ENCODE measurements around the gene FGFBP3. TPM values are rescaled to one million over a fixed set of nuclear protein-coding genes. Genes with fewer than 3 reads are reported as not detected.
A peak's percentile ranks its signal among the peaks of the same experiment; 100 is the strongest.

The FGFBP3 gene
- total and polyA plus RNA-seq, 2 of the 13 experiments (the other 11 are each of a cell fraction or from before 2014, with no cell fraction given), result 0.50 to 2.0 TPM

- TF ChIP-seq ZSCAN29 (CRISPR knock-in tag; conservative IDR thresholded peaks at IDR 0.05), result no peak
- TF ChIP-seq TFDP2 (CRISPR knock-in tag; IDR thresholded peaks at IDR 0.05), result no peak
- no peak for TF ChIP-seq POLR2G (IDR thresholded peaks at IDR 0.05; ENCODE audit: low read depth, low read length)
- TF ChIP-seq SETDB1 (CRISPR knock-in tag; IDR thresholded peaks at IDR 0.05; ENCODE audit: borderline replicate concordance), result no peak
- TF ChIP-seq HMG20B (CRISPR knock-in tag; conservative IDR thresholded peaks at IDR 0.05), result no peak; the same call in 1 of the 2 replicates
- TF ChIP-seq ZNF556 (CRISPR knock-in tag; IDR thresholded peaks at IDR 0.05; ENCODE audit: borderline replicate concordance), result no peak
- TF ChIP-seq ZBTB7A (CRISPR knock-in tag; IDR thresholded peaks at IDR 0.05), result no peak; the same call in 1 of the 2 replicates
- no peak for TF ChIP-seq FOXO1 (CRISPR knock-in tag; IDR thresholded peaks at IDR 0.05)
- no peak for TF ChIP-seq ATF7-NPFF (CRISPR knock-in tag; IDR thresholded peaks at IDR 0.05; ENCODE audit: low read depth)
- TF ChIP-seq, protein P1, sequence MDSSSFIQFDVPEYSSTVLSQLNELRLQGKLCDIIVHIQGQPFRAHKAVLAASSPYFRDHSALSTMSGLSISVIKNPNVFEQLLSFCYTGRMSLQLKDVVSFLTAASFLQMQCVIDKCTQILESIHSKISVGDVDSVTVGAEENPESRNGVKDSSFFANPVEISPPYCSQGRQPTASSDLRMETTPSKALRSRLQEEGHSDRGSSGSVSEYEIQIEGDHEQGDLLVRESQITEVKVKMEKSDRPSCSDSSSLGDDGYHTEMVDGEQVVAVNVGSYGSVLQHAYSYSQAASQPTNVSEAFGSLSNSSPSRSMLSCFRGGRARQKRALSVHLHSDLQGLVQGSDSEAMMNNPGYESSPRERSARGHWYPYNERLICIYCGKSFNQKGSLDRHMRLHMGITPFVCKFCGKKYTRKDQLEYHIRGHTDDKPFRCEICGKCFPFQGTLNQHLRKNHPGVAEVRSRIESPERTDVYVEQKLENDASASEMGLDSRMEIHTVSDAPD (CRISPR knock-in tag; IDR thresholded peaks at IDR 0.05), result no peak
- TF ChIP-seq MYC (CRISPR knock-in tag; IDR thresholded peaks at IDR 0.05; ENCODE audit: borderline replicate concordance), result no peak
- TF ChIP-seq SP140L (CRISPR knock-in tag; IDR thresholded peaks at IDR 0.05; ENCODE audit: borderline replicate concordance), result 0 out of 2 replicates have a peak, but pooled peaks have one; percentile 86
- no peak for TF ChIP-seq EP300 (IDR thresholded peaks at IDR 0.05; ENCODE audit: low read depth in 2 of 2, low read length in 2 of 2)
- no peak for TF ChIP-seq EP300 (CRISPR knock-in tag; IDR thresholded peaks at IDR 0.05; ENCODE audit: borderline replicate concordance)
- no peak for TF ChIP-seq E2F5 (CRISPR knock-in tag; conservative IDR thresholded peaks at IDR 0.05)
- TF ChIP-seq ZNF33A (CRISPR knock-in tag; IDR thresholded peaks at IDR 0.05; ENCODE audit: borderline replicate concordance), result no peak
- peak; percentile 6; the same call in 1 of the 2 replicates for TF ChIP-seq MIER3 (CRISPR knock-in tag; IDR thresholded peaks at IDR 0.05; ENCODE audit: borderline replicate concordance)
- 0 out of 2 replicates have a peak, but pooled peaks have one; percentile 8 for TF ChIP-seq KLF6 (CRISPR knock-in tag; IDR thresholded peaks at IDR 0.05)
- TF ChIP-seq NR3C1 (CRISPR knock-in tag; IDR thresholded peaks at IDR 0.05), result no peak
- no peak for TF ChIP-seq EZH2 (conservative IDR thresholded peaks at IDR 0.05; ENCODE audit: low read depth, low read length)
- TF ChIP-seq HOXA9 (CRISPR knock-in tag; IDR thresholded peaks at IDR 0.05; ENCODE audit: borderline replicate concordance), result no peak
- no peak for TF ChIP-seq ZSCAN21 (CRISPR knock-in tag; IDR thresholded peaks at IDR 0.05; ENCODE audit: borderline replicate concordance)
- TF ChIP-seq ZMYM3 (CRISPR knock-in tag; IDR thresholded peaks at IDR 0.05), result no peak
- TF ChIP-seq ZNF30 (CRISPR knock-in tag; IDR thresholded peaks at IDR 0.05), result no peak
- TF ChIP-seq GTF3A (CRISPR knock-in tag; conservative IDR thresholded peaks at IDR 0.05), result no peak
- 0 out of 2 replicates have a peak, but pooled peaks have one; percentile 2 for TF ChIP-seq DR1 (CRISPR knock-in tag; IDR thresholded peaks at IDR 0.05)
- no peak for TF ChIP-seq ZNF350 (CRISPR knock-in tag; IDR thresholded peaks at IDR 0.05; ENCODE audit: borderline replicate concordance, low read depth)
- no peak for TF ChIP-seq ZNF431 (CRISPR knock-in tag; IDR thresholded peaks at IDR 0.05; ENCODE audit: borderline replicate concordance, low read depth)
These were observed at the start of gene FGFBP3 (continued) for GRCh38 chr10:91909117-91909677.

Data from HepG2 (cell line).